ENCODE measurements around the gene UBAP1.

Gene UBAP1

GRCh38 chr9:34254966-34255825, 76.4 kb downstream of the UBAP1 start:
- Histone ChIP-seq H3K4me3 (ENCODE audit: low read length) (no peak overlapping the region), H3K4me1 (ENCODE audit: low read length) (no peaks in the 10 kb centered on the region), H3K27ac (ENCODE audit: low read length) (no peak overlapping the region), H3K9me3 (replicated peaks; ENCODE audit: insufficient read depth, low read length) (no peaks in the 10 kb centered on the region), H2AFZ (ENCODE audit: low read length) (no peak overlapping the region), H3K9ac (ENCODE audit: low read length) (no peak overlapping the region), H3F3A (ENCODE audit: insufficient read depth, low read length) (no peaks in the 10 kb centered on the region), H3K36me3 (replicated peaks; ENCODE audit: insufficient read depth, low read length) (0 out of 2 replicates have a peak, but pooled peaks cover 5% of the 10 kb centered on the region), H3K9me2 (replicated peaks; ENCODE audit: insufficient read depth, low read length) (no peaks in the 10 kb centered on the region), H3K27me3 (replicated peaks; ENCODE audit: insufficient read depth, low read length) (no peaks in the 10 kb centered on the region), H3K4me2 (ENCODE audit: low read depth, low read length) (no peak overlapping the region), H4K20me1 (ENCODE audit: insufficient read depth, low read length) (no peaks in the 10 kb centered on the region), H3K79me2 (ENCODE audit: low read length) (no peaks in the 10 kb centered on the region)
- DNase-seq: no peak
- no peak for TF ChIP-seq EZH2phosphoT487 (IDR thresholded peaks at IDR 0.05; ENCODE audit: low read length)
- TF ChIP-seq CTCF (IDR thresholded peaks at IDR 0.05; ENCODE audit: low read length): no peak

- H3K27ac ChIP-seq (ENCODE audit: low read length): no peak overlapping the region
- H3K27me3 ChIP-seq (replicated peaks; ENCODE audit: insufficient read depth, low read length): no peaks in the 10 kb centered on the region
- H3K4me3 ChIP-seq (ENCODE audit: low read length): no peak overlapping the region
- H3K79me2 ChIP-seq (ENCODE audit: low read length): no peaks in the 10 kb centered on the region
- H2AFZ ChIP-seq (ENCODE audit: low read length): no peak overlapping the region
- no peak overlapping the region for H3K4me2 ChIP-seq (ENCODE audit: low read depth, low read length)
- no peaks in the 10 kb centered on the region for H3K9me3 ChIP-seq (replicated peaks; ENCODE audit: insufficient read depth, low read length)
- H3K4me1 ChIP-seq (ENCODE audit: low read length): no peaks in the 10 kb centered on the region
- TF ChIP-seq EZH2 (optimal IDR thresholded peaks at IDR 0.05; ENCODE audit: low read depth, low read length) (no peak), EZH2phosphoT487 (IDR thresholded peaks at IDR 0.05; ENCODE audit: low read length) (no peak), CTCF (IDR thresholded peaks at IDR 0.05; ENCODE audit: low read length) (no peak)
- H3K9ac ChIP-seq (ENCODE audit: low read length): no peak overlapping the region
- H3K9me2 ChIP-seq (replicated peaks; ENCODE audit: insufficient read depth, low read length): no peaks in the 10 kb centered on the region
- H3K36me3 ChIP-seq (replicated peaks; ENCODE audit: insufficient read depth, low read length): 0 out of 2 replicates have a peak, but pooled peaks cover under 1% of the 10 kb centered on the region
- no peaks in the 10 kb centered on the region for H3F3A ChIP-seq (ENCODE audit: insufficient read depth, low read length)
- no peak for DNase-seq
- H4K20me1 ChIP-seq (ENCODE audit: insufficient read depth, low read length): no peaks in the 10 kb centered on the region
Observed at GRCh38 chr9:34256104-34256503, 77.3 kb downstream of the UBAP1 start.

GRCh38 chr9:34256987-34257585, 78.2 kb downstream of the UBAP1 start:
- no peaks in the 10 kb centered on the region for H4K20me1 ChIP-seq (ENCODE audit: insufficient read depth, low read length)
- no peaks in the 10 kb centered on the region for H3K9me3 ChIP-seq (replicated peaks; ENCODE audit: insufficient read depth, low read length)
- H2AFZ ChIP-seq (ENCODE audit: low read length): no peak overlapping the region
- TF ChIP-seq EZH2 (optimal IDR thresholded peaks at IDR 0.05; ENCODE audit: low read depth, low read length) (no peak), CTCF (IDR thresholded peaks at IDR 0.05; ENCODE audit: low read length) (no peak), EZH2phosphoT487 (IDR thresholded peaks at IDR 0.05; ENCODE audit: low read length) (no peak)
- no peak overlapping the region for H3K27ac ChIP-seq (ENCODE audit: low read length)
- no peaks in the 10 kb centered on the region for H3K4me1 ChIP-seq (ENCODE audit: low read length)
- no peaks in the 10 kb centered on the region for H3K79me2 ChIP-seq (ENCODE audit: low read length)
- no peak overlapping the region for H3K4me2 ChIP-seq (ENCODE audit: low read depth, low read length)
- H3K4me3 ChIP-seq (ENCODE audit: low read length): no peak overlapping the region
- no peaks in the 10 kb centered on the region for H3F3A ChIP-seq (ENCODE audit: insufficient read depth, low read length)
- no peak overlapping the region for H3K9ac ChIP-seq (ENCODE audit: low read length)
- no peaks in the 10 kb centered on the region for H3K27me3 ChIP-seq (replicated peaks; ENCODE audit: insufficient read depth, low read length)
- no peaks in the 10 kb centered on the region for H3K36me3 ChIP-seq (replicated peaks; ENCODE audit: insufficient read depth, low read length)
- H3K9me2 ChIP-seq (replicated peaks; ENCODE audit: insufficient read depth, low read length): no peaks in the 10 kb centered on the region
- DNase-seq: no peak
